ENCODE data around the gene ZMYND15.
A peak's percentile ranks its signal among the peaks of the same experiment; 100 is the strongest.

Gene ZMYND15

DNA sequence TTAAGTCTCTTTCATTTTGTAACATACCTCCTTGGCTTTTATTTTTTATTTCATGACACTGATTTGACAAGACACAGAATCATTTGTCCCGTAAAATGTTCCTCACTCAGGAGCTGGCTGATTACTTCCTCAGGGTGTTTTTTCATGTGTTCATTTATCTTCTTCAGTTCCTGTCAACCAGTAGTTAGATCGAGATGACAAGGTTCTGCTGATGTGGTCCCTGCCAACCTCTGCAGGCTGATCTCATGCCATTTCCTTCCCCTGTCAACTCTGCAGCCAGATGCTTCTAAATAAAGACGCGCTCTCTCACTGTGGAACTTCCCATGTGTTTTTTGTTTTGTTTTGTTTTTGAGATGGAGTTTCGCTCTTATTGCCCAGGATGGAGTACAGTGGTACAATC lies 8.2 kb downstream of the ZMYND15 start:
- Mint-ChIP-seq H3K4me1 (peaks cover 15% of the 10 kb centered on the region), H3K27me3 (peaks cover 2% of the 10 kb centered on the region), H3K4me3 (peak overlapping the region; percentile 51), H3K36me3 (no peaks in the 10 kb centered on the region), H3K9me3 (no peaks in the 10 kb centered on the region), H3K27ac (peak overlapping the region; percentile 9)

- Mint-ChIP-seq H3K4me1 (peaks cover 15% of the 10 kb centered on the region), H3K4me3 (peak overlapping the region; percentile 1), H3K9me3 (no peaks in the 10 kb centered on the region), H3K36me3 (no peaks in the 10 kb centered on the region), H3K27me3 (peaks cover 3% of the 10 kb centered on the region), H3K27ac (no peak overlapping the region)
These were observed 9.1 kb downstream of the ZMYND15 start for GRCh38 chr17:4748686-4749085.

GRCh38 chr17:4750606-4751005 lies 11.0 kb downstream of the ZMYND15 start:
- Mint-ChIP-seq H3K27me3 (peaks cover 3% of the 10 kb centered on the region), H3K4me3 (no peak overlapping the region), H3K4me1 (peaks cover 15% of the 10 kb centered on the region), H3K9me3 (no peaks in the 10 kb centered on the region), H3K36me3 (no peaks in the 10 kb centered on the region), H3K27ac (no peak overlapping the region)

GRCh38 chr17:4751932-4752331 lies 12.3 kb downstream of the ZMYND15 start:
- Mint-ChIP-seq H3K4me1 (peaks cover 15% of the 10 kb centered on the region), H3K27me3 (peaks cover 3% of the 10 kb centered on the region), H3K9me3 (no peaks in the 10 kb centered on the region), H3K36me3 (no peaks in the 10 kb centered on the region), H3K4me3 (no peak overlapping the region), H3K27ac (no peak overlapping the region)

- Mint-ChIP-seq H3K36me3 (no peaks in the 10 kb centered on the region), H3K27me3 (peaks cover 3% of the 10 kb centered on the region), H3K4me3 (no peak overlapping the region)
These were observed 13.8 kb downstream of the ZMYND15 start for GRCh38 chr17:4753392-4753791.

DNA sequence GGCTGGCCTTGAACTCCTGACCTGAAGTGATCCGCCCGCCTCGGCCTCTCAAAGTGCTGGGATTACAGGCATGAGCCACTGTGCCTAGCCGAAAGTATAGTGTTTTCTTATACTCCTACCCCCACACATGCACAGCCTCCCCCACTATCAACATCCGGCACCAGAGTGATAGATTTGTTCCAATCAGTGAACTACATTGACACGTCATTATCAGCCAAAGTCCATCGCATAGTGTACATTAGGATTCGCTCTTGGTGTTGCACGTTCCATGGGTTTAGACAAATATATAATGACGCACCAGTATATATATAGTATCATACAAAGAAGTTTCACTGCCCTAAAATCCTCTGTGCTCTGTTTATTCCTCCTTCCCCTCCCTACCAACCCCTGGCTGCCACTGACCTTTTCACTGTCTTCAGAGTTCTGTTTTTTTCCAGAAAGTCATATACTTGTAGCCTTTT lies 20.2 kb downstream of the ZMYND15 start:
- Mint-ChIP-seq H3K27ac (no peak overlapping the region), H3K9me3 (no peaks in the 10 kb centered on the region), H3K4me1 (no peaks in the 10 kb centered on the region), H3K36me3 (no peaks in the 10 kb centered on the region), H3K27me3 (no peaks in the 10 kb centered on the region), H3K4me3 (no peak overlapping the region)

More at GRCh38 chr17:4753392-4753791, 13.8 kb downstream of the ZMYND15 start:
- Mint-ChIP-seq H3K4me1 (peaks cover 6% of the 10 kb centered on the region), H3K9me3 (no peaks in the 10 kb centered on the region), H3K27ac (no peak overlapping the region)

DNA sequence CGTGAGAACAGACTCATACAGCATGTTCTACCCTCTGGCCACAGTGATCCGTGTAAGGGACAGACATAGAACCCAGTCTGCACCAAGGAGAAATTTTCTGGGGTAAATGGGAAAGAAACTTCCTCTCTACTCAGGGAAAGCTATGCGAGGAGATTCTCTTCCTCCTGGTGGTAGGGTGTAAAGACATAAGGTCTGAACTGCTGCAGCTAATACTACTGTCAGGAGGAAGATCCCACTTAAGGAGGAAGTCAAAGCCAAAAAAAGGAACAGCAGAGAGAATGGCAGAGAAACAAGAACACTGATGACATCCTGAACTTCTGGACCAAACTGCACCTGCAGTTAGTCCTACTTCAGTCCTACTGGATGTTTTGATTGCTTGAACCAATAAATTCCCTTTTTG lies 25.0 kb downstream of the ZMYND15 start:
- Mint-ChIP-seq H3K4me1 (no peaks in the 10 kb centered on the region), H3K36me3 (no peaks in the 10 kb centered on the region), H3K27ac (no peak overlapping the region), H3K27me3 (no peaks in the 10 kb centered on the region), H3K9me3 (no peaks in the 10 kb centered on the region), H3K4me3 (no peak overlapping the region)

GRCh38 chr17:4766201-4766600 lies 26.6 kb downstream of the ZMYND15 start:
- Mint-ChIP-seq H3K9me3 (no peaks in the 10 kb centered on the region), H3K4me1 (no peaks in the 10 kb centered on the region), H3K27me3 (no peaks in the 10 kb centered on the region), H3K27ac (no peak overlapping the region), H3K4me3 (no peak overlapping the region), H3K36me3 (no peaks in the 10 kb centered on the region)

GRCh38 chr17:4766723-4767122 lies 27.1 kb downstream of the ZMYND15 start:
- Mint-ChIP-seq H3K9me3 (no peaks in the 10 kb centered on the region), H3K36me3 (no peaks in the 10 kb centered on the region), H3K27ac (no peak overlapping the region), H3K4me3 (no peak overlapping the region), H3K4me1 (peaks cover 3% of the 10 kb centered on the region), H3K27me3 (no peaks in the 10 kb centered on the region)

- H3K27me3 Mint-ChIP-seq, result no peaks in the 10 kb centered on the region
- H3K4me3 Mint-ChIP-seq, result no peak overlapping the region
- H3K9me3 Mint-ChIP-seq, result no peaks in the 10 kb centered on the region
- peaks cover 5% of the 10 kb centered on the region for H3K4me1 Mint-ChIP-seq
- H3K27ac Mint-ChIP-seq, result no peak overlapping the region
- H3K36me3 Mint-ChIP-seq, result no peaks in the 10 kb centered on the region
These were observed 28.7 kb downstream of the ZMYND15 start for GRCh38 chr17:4768298-4768697.

DNA sequence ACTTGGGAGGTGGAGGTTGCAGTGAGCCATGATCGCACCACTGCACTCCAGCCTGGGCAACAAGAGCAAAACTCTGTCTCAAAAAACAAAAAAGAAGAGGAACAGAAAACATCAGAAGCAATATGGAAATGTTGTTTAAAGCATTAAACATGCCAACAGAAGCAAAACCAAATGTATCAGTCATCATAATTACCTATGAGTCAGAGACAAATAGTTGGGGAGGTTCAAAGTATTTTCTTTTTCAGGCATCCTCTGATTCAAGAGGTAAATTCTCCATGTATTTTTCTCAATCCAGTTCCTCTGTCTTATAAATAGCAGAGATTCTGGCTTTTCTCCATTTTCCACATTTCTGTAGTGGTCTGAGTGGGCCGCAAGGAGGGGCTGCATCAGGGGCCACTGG lies 30.0 kb downstream of the ZMYND15 start:
- H3K36me3 Mint-ChIP-seq, result no peaks in the 10 kb centered on the region
- H3K9me3 Mint-ChIP-seq, result no peaks in the 10 kb centered on the region
- peaks cover 5% of the 10 kb centered on the region for H3K4me1 Mint-ChIP-seq
- no peak overlapping the region for H3K4me3 Mint-ChIP-seq
- no peak overlapping the region for H3K27ac Mint-ChIP-seq
- no peaks in the 10 kb centered on the region for H3K27me3 Mint-ChIP-seq

GRCh38 chr17:4771519-4772234 lies 32.0 kb downstream of the ZMYND15 start, which contains the start of gene TM4SF5:
TSS of gene TM4SF5 (plus strand) at chr17:4771886. CDS start at chr17:4771923, 37 bp downstream.
- no peak within 1 kb of the TSS for H3K4me3 Mint-ChIP-seq
- H3K27me3 Mint-ChIP-seq, result no peaks in the 10 kb centered on the region
- H3K4me1 Mint-ChIP-seq, result peaks cover 5% of the 10 kb centered on the region
- H3K9me3 Mint-ChIP-seq, result no peaks in the 10 kb centered on the region
- no peaks in the 10 kb centered on the region for H3K36me3 Mint-ChIP-seq
- no peak within 1 kb of the TSS for H3K27ac Mint-ChIP-seq

DNA sequence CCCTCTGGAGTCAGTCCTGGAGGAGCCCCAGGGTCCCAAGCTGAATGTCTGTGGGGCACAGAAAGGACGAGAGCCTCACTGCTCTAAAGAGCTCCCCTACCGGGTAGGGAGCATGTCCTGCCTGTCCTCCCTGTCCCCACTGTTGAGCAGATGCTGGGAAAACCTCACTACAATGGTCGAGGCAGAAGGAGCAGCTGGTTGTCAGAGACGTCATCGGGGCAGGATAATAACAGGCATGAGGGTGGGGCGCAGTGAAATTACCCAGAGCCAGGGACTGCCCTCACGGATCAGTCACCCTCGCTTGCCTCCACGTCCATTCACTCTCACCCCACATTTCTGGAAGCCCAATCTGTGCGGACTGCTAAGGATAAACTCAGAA lies 32.6 kb downstream of the ZMYND15 start:
- H3K9me3 Mint-ChIP-seq, result no peaks in the 10 kb centered on the region
- H3K27me3 Mint-ChIP-seq, result no peaks in the 10 kb centered on the region
- peaks cover 5% of the 10 kb centered on the region for H3K4me1 Mint-ChIP-seq
- no peak overlapping the region for H3K27ac Mint-ChIP-seq
- no peaks in the 10 kb centered on the region for H3K36me3 Mint-ChIP-seq
- no peak overlapping the region for H3K4me3 Mint-ChIP-seq

- peaks cover 16% of the 10 kb centered on the region for H3K27me3 Mint-ChIP-seq
- no peaks in the 10 kb centered on the region for H3K4me1 Mint-ChIP-seq
- no peaks in the 10 kb centered on the region for H3K9me3 Mint-ChIP-seq
- no peak overlapping the region for H3K4me3 Mint-ChIP-seq
- H3K36me3 Mint-ChIP-seq, result no peaks in the 10 kb centered on the region
- no peak overlapping the region for H3K27ac Mint-ChIP-seq
These were observed 38.5 kb downstream of the ZMYND15 start for GRCh38 chr17:4777969-4778760.

DNA sequence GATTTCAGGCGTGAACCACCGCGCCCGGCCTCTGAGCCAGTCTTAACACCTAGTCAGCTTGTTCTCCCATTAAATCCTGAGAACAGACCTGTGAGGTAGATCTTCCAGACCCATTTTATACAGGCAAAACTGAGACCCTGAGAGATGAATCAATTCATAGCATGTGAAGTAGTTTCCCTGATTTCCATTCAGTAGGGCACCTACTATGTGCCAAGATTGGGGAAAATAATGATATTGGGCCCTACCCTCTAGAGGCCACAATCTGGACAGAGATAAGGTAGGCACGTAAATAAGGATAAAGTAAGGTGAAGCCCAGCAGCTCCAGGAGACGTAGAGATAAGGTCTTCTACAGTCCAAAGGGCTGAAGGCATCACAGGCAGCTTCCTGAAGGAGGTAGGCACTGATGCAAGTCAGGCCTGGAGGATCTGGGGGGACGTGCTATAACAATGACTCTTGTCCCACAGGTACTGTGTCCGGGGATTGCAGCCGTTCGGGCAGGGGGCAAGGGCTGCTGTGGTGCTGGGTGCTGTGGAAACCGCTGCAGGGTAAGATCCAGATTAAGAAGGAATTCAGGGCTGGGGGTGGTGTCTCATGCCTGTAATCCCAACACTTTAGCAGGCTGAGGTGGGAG lies 40.8 kb downstream of the ZMYND15 start:
- H3K27ac Mint-ChIP-seq, result no peak overlapping the region
- H3K36me3 Mint-ChIP-seq, result no peaks in the 10 kb centered on the region
- H3K4me1 Mint-ChIP-seq, result peaks cover 3% of the 10 kb centered on the region
- H3K9me3 Mint-ChIP-seq, result no peaks in the 10 kb centered on the region
- H3K27me3 Mint-ChIP-seq, result peaks cover 23% of the 10 kb centered on the region
- H3K4me3 Mint-ChIP-seq, result no peak overlapping the region

GRCh38 chr17:4782652-4783051 lies 43.0 kb downstream of the ZMYND15 start:
- Mint-ChIP-seq H3K27ac (no peak overlapping the region), H3K27me3 (peaks cover 32% of the 10 kb centered on the region), H3K9me3 (no peaks in the 10 kb centered on the region), H3K36me3 (no peaks in the 10 kb centered on the region), H3K4me1 (peaks cover 14% of the 10 kb centered on the region), H3K4me3 (no peak overlapping the region)
